Cerebellar cortex (tissue), 1 donor: Measurements from ENCODE around the gene HARBI1.

Experiments used
- DNase-seq: peaks from one replicate; pipeline ENCODE4 v3.0.0-alpha.2; 2015; ENCODE audit warnings: low spot score

The HARBI1 gene, protein sequence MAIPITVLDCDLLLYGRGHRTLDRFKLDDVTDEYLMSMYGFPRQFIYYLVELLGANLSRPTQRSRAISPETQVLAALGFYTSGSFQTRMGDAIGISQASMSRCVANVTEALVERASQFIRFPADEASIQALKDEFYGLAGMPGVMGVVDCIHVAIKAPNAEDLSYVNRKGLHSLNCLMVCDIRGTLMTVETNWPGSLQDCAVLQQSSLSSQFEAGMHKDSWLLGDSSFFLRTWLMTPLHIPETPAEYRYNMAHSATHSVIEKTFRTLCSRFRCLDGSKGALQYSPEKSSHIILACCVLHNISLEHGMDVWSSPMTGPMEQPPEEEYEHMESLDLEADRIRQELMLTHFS

GRCh38 chr11:46617134-46617971, at the start of gene HARBI1, which contains the start of gene ATG13:
Gene HARBI1, minus strand, starts transcription at chr11:46617227. Its CDS starts 990 bp downstream, at chr11:46616237.
Gene ATG13, plus strand, starts transcription at chr11:46617553. Its CDS starts 26,739 bp downstream, at chr11:46644292.
- peak; percentile 77 for DNase-seq

DNA sequence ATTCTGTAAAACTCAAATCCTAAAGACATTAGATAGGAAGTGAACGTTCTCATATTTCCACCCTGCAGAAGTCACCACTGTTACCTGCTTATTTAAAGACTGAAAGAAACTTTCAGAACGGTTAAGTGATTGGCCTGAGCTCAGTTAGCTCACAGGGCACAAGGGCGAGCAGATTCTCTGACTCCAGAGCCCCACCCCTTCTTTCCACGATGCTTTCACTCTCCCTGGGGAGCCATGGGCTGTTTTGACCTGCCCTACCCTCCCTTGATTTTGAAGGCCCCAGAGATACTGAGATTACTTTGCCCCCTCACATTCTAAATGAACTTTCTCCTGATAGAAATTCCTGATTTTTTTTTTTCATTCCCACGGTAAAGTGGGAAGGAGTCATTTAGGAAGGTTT, 49.5 kb upstream of the HARBI1 start:
- no peak for DNase-seq

DNA sequence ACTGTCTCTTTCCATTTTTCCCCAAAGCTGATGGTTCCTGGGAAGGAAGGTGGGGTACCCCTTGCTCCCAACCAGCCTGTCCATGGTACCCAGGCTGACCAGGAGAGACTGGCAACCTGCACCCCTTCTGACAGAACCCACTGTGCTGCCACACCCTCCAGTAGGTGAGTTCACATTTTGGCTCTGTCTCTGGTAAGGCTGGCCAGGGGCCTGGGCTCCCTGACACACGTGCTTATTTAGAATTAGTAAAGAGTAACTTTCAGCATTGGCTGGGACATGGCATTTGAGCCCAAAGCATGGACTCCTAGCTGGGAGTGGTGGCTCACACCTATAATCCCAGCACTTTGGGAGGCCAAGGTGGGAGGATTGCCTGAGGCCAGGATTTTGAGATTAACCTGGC, 48.3 kb upstream of the HARBI1 start:
- DNase-seq = no peak

DNA sequence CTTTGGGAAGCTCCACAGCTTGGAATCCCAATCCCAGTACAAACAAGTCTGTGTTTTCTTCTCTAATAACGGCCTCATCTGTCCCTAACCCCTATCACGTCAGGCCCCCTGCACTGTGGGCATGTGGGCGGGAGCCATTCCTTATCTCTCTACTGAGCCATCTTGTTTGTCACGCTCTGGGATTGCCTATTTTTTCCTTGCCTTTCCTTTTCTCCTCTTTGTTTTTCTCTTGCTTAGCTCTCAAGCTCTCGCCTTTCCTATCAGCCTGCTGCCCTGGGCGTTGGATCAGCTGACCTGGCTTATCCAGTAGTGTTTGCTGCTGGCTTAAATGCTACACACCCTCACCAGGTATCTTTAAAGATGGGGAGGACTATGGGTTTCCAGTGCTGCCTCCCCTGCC, 47.6 kb upstream of the HARBI1 start:
- DNase-seq = no peak

- DNase-seq = no peak
Measured at GRCh38 chr11:46663277-46663940, 46.4 kb upstream of the HARBI1 start.

- DNase-seq = no peak
Measured at GRCh38 chr11:46662366-46662765, 45.3 kb upstream of the HARBI1 start.

- no peak for DNase-seq
Measured at GRCh38 chr11:46661836-46662235, 44.8 kb upstream of the HARBI1 start.

DNA sequence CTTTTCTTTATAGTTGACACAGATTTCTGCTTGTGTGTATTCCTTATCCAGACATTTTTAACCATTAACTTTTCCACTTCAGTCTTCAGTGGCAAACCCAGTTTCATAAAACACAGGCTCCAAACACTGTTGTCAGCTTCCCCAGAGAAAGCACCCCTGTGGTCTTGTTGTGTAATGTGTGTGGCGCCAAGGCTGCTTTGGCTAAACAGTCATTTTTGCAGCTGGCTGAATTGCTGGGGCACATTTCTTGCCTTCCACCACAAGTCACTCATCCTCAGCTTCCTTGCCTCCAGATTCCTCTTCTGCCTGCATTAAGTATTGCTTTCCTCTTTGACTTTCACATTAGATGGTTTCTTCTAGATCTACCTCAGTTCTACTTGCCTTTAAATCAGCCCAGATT, 42.9 kb upstream of the HARBI1 start:
- DNase-seq = no peak

DNA sequence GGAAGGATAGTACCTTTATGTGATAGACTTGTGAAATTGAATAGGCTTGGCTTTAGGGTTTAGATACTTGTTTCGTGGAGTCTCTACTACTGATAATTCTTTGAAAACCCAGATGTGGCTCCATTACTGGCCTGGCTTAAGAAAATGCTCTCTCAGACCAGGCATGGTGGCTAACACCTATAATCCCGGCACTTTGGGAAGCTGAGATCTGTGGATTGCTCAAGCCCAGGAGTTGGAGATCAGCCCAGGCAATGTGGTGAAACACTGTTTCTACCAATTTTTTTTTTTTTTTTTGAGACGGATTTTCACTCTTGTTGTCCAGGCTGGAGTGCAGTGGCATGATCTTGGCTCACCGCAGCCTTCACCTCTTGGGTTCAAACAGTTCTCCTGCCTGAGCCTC, 41.2 kb upstream of the HARBI1 start:
- no peak for DNase-seq

DNA sequence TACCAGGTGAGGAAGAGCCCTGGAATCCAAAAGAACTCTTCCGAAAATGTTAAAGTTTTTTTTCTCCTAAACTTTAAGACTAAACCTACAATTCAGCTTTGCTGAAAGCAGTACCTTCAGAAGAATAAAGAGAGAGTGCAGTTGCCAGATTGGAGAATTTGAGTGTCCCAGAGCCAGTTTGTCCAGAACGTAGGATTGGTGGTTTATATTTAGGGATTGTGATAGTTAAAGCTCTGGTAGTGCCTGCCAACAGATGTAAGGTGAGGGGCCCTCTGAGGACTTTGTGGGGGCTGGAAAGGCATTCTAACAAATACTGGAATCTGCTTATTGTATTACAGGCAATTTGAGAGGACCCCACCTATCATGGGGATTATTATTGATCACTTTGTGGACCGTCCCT, 40.2 kb upstream of the HARBI1 start:
- no peak for DNase-seq

GRCh38 chr11:46655631-46656030, 38.6 kb upstream of the HARBI1 start:
- no peak for DNase-seq

DNA sequence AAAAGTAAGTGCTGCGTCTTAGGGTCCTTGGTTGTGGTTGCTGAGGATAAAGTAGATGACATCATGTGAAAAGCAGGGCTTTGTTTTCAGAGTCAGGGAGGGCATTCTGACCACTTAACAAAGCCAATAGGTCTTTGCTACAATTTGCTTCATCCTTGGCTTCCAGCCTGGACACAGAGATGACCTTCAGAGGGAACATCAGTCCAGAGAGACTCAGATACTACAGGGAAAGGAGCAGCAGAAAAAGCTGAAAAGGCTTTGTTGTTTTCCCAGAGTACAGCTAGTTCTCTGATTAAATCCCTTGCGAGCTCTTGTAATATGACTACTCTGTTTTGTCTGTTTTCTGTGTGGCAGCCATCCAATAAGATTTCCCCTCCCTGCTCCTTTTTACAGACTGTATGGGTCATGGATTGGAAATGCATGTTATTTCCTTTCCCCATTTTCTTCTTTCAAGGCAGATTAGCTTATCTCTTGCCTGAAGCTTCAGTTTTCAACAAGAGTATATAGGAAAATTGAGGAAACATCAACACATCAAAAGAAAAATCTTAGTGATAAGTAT, 32.2 kb upstream of the HARBI1 start:
- peak; percentile 11 for DNase-seq

- DNase-seq = no peak
Measured at GRCh38 chr11:46643986-46644385, 27.0 kb upstream of the HARBI1 start.

GRCh38 chr11:46643531-46643930, 26.5 kb upstream of the HARBI1 start:
- DNase-seq = no peak

- no peak for DNase-seq
Measured at GRCh38 chr11:46642627-46643335, 25.8 kb upstream of the HARBI1 start.

- DNase-seq = no peak
Measured at GRCh38 chr11:46641639-46642038, 24.6 kb upstream of the HARBI1 start.

GRCh38 chr11:46640036-46640788, 23.2 kb upstream of the HARBI1 start:
- no peak for DNase-seq

GRCh38 chr11:46639197-46639839, 22.3 kb upstream of the HARBI1 start:
- DNase-seq = no peak

DNA sequence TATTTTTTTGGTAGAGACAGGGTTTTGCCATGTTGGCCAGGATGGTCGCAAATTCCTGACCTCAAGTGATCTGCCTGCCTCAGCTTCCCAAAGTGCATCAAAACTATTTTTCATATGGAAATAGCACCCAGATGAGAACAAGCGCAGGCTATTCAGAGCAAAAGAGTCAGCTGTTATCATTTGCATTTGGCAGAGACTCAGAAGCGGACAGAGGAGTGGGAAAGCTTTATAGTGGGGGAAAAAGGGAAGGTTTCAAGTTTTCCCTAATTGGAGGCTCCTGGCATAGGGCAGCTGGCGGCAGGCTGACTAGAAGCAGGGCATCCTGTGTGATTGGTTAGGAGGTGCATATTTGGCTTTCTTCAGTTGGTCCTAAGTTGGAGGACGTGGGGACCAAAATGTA, 20.5 kb upstream of the HARBI1 start:
- no peak for DNase-seq

- DNase-seq = no peak
Measured at GRCh38 chr11:46635557-46636139, 18.6 kb upstream of the HARBI1 start.
